ENCODE data around the gene CCT4.

DNA sequence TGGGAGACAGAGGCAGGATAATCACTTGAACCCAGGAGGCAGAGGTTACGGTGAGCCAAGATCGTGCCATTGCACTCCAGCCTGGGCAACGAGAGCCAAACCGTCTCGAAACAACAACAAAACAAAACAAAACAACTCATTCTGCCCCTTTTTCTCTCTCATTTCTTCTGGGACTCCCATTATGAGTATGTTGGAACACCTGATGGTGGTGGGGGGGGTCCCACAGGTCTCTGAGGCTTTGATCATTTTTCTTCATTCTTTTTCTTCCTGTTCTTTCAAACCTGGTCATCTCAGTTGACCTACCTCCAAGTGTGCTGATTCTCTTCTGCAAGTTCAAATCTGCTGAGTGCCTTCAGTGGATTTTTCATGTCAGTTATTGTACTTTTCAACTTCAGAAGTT, 26.4 kb downstream of the CCT4 start:
- TF ChIP-seq POLR2A (IDR thresholded peaks at IDR 0.05; ENCODE audit: low read depth, low read length) (no peak), TAF1 (IDR thresholded peaks at IDR 0.05; ENCODE audit: low read depth, low read length) (no peak), POLR2AphosphoS5 (IDR thresholded peaks at IDR 0.05; ENCODE audit: low read depth, low read length) (no peak), PAX5 (IDR thresholded peaks at IDR 0.05; ENCODE audit: insufficient read depth, low read length, severe bottlenecking) (no peak), SPI1 (IDR thresholded peaks at IDR 0.05; ENCODE audit: low read depth, low read length) (no peak), POU2F2 (IDR thresholded peaks at IDR 0.05; ENCODE audit: low read depth, low read length) (no peak)

Measured in GM12891 (cell line).